Measurements from ENCODE around the gene ZFHX3. TPM values are rescaled to one million over a fixed set of nuclear protein-coding genes. Genes with fewer than 3 reads are reported as not detected.

Gene ZFHX3
- total RNA-seq, 6 experiments from 2014 or later, result 7.1 to 9.4 (median 7.7) TPM

DNA sequence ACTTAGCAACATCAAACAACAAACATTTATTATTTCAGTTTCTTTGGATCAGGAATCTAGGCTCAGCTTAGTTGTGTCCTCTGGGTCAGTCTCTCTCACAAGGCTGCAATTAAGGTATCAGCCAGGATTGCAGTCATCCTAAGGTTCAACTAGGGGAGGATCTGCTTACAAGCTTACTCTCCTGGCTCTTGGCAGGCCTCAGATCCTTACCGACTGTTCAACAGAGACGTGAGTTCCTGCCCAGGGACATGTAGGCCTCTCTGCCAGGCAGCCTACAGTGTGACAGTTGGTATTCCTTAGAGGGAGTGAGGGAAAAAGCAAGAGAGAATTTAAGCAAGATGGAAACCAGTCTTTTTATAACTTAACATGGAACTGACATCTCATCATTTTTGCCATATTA lies 294.0 kb downstream of the ZFHX3 start:
- no peaks in the 10 kb centered on the region for H3K4me1 ChIP-seq
- intact Hi-C loops (cut with DNase I), result no loop called here
- no CpG with 5 or more reads among the region's 2 CpGs for WGBS (ENCODE audit: insufficient coverage, low coverage, low lambda C conversion rate, missing lambda C conversion rate)
- H3K36me3 ChIP-seq, result no peaks in the 10 kb centered on the region
- H3K27me3 ChIP-seq, result no peaks in the 10 kb centered on the region
- H3K4me3 ChIP-seq, result no peak overlapping the region
- no peak overlapping the region for H3K27ac ChIP-seq
- DNase-seq, result no peak
- no peak for ATAC-seq
- H3K9me3 ChIP-seq, result peaks cover 0 to 7% (median 0%) of the 10 kb centered on the region in 4 donors
- TF ChIP-seq, protein P1, sequence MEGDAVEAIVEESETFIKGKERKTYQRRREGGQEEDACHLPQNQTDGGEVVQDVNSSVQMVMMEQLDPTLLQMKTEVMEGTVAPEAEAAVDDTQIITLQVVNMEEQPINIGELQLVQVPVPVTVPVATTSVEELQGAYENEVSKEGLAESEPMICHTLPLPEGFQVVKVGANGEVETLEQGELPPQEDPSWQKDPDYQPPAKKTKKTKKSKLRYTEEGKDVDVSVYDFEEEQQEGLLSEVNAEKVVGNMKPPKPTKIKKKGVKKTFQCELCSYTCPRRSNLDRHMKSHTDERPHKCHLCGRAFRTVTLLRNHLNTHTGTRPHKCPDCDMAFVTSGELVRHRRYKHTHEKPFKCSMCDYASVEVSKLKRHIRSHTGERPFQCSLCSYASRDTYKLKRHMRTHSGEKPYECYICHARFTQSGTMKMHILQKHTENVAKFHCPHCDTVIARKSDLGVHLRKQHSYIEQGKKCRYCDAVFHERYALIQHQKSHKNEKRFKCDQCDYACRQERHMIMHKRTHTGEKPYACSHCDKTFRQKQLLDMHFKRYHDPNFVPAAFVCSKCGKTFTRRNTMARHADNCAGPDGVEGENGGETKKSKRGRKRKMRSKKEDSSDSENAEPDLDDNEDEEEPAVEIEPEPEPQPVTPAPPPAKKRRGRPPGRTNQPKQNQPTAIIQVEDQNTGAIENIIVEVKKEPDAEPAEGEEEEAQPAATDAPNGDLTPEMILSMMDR (IDR thresholded peaks at IDR 0.05), result no peak
- no peak for TF ChIP-seq POLR2A (IDR thresholded peaks at IDR 0.05)

DNA sequence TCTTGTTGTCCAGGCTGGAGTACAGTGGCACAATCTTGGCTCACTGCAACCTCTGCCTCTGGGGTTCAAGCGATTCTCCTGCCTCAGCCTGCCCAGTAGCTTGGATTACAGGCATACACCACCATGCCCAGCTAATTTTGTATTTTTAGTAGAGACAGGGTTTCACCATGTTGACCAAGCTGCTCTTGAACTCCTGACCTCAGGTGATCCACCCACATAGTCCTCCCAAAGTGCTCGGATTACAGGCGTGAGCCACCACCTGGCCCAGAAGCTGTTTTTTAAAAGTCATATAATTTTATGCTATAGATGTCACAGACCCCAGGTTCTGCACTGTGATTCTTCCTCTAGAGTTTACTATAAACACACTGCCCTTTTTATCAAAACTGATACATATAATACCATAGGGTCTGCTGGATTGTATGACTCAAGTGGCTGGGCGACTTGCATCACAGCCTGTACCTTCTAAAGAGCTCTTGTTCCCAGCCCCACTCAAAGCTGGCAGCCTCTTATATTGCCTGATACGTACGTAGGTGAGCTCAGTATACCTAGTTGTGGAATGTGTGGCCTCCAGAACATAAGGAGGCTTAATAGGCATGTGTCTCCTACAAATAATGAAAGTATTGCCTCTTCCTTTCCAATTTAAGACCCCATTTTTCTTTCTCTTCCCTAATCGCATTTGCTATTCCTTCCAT lies 295.8 kb downstream of the ZFHX3 start:
- no peak for DNase-seq
- intact Hi-C loops (cut with DNase I), result no loop called here
- no peaks in the 10 kb centered on the region for H3K4me1 ChIP-seq
- TF ChIP-seq POLR2A (IDR thresholded peaks at IDR 0.05), result no peak
- TF ChIP-seq, protein P1 (IDR thresholded peaks at IDR 0.05), result no peak
- no peak for ATAC-seq
- H3K4me3 ChIP-seq, result no peak overlapping the region
- no peak overlapping the region for H3K27ac ChIP-seq
- WGBS (ENCODE audit: insufficient coverage, low coverage, low lambda C conversion rate, missing lambda C conversion rate), result 87% methylated on average over 4 of the region's 7 CpGs
- H3K9me3 ChIP-seq, result no peaks in the 10 kb centered on the region
- H3K27me3 ChIP-seq, result no peaks in the 10 kb centered on the region
- no peaks in the 10 kb centered on the region for H3K36me3 ChIP-seq

DNA sequence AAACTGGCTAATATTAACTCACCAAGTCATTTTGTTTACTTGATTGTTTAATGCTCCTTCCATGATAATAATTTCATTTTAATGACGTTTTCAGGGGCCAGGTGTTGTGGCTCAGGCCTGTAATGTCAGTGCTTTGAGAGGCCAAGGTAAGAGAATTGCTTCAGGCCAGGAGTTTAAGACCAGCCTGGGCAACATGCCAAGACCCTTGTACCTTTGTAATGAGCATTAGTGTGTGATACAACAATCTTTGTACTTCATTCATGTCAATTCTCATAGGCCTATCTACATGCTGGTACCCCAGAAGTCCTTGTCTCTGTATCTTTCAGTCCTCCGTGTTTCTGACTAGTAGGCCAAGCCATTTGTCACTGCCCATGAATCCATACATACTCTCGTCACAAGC lies 296.9 kb downstream of the ZFHX3 start:
- Histone ChIP-seq H3K36me3 (no peaks in the 10 kb centered on the region), H3K27ac (no peak overlapping the region), H3K4me1 (no peaks in the 10 kb centered on the region), H3K4me3 (no peak overlapping the region), H3K9me3 (no peaks in the 10 kb centered on the region), H3K27me3 (no peaks in the 10 kb centered on the region)
- TF ChIP-seq, protein P1 (IDR thresholded peaks at IDR 0.05), result no peak
- no peak for TF ChIP-seq POLR2A (IDR thresholded peaks at IDR 0.05)
- DNase-seq (no peak), ATAC-seq (no peak)
- intact Hi-C loops (cut with DNase I), result no loop called here
- 87% methylated on average over 3 of the region's 3 CpGs for WGBS (ENCODE audit: insufficient coverage, low coverage, low lambda C conversion rate, missing lambda C conversion rate)

DNA sequence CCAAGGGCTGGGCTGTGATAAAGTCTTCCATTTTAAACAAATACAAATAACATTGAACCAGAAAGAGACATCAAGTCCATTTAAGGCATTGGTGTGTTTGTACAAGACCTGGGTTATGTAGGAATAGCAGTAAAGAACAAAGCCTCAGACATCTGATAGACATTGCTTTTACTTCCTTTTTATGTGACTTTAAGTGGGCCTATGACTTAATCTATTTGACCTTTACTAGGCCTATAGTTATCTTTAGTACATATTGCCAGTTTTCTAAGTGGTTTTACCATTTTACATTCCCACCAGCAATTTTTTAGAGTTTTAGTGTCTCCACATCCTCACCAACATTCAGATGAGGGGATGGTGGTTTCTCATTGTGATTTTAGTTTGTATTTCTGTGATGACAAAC lies 298.8 kb downstream of the ZFHX3 start:
- intact Hi-C loops (cut with DNase I), result no loop called here
- no peaks in the 10 kb centered on the region for H3K27me3 ChIP-seq
- DNase-seq, result no peak
- no peaks in the 10 kb centered on the region for H3K36me3 ChIP-seq
- H3K27ac ChIP-seq, result no peak overlapping the region
- no peak overlapping the region for H3K4me3 ChIP-seq
- H3K9me3 ChIP-seq, result no peaks in the 10 kb centered on the region
- no peaks in the 10 kb centered on the region for H3K4me1 ChIP-seq
- no peak for ATAC-seq
- TF ChIP-seq POLR2A (IDR thresholded peaks at IDR 0.05), result no peak
- TF ChIP-seq, protein P1 (IDR thresholded peaks at IDR 0.05), result no peak

Measured in right lobe of liver (tissue), 6 donors.